Stimulated activated CD4-positive, alpha-beta T cell treated with anti-CD3 and anti-CD28 coated beads, Interleukin-4, amount 100 ng/mL, for 1 hour (primary cell): ENCODE results near the gene HP.
A peak's percentile ranks its signal among the peaks of the same experiment; 100 is the strongest.
"Not testable (repeated sequence)": the region's sequence is repeated elsewhere in the genome, so short reads cannot be mapped to it uniquely, and the experiment has no call there.

Experiments
- DNase-seq: peaks from one replicate; pipeline ENCODE4 v3.0.0-alpha.2; 2020

Gene HP, protein sequence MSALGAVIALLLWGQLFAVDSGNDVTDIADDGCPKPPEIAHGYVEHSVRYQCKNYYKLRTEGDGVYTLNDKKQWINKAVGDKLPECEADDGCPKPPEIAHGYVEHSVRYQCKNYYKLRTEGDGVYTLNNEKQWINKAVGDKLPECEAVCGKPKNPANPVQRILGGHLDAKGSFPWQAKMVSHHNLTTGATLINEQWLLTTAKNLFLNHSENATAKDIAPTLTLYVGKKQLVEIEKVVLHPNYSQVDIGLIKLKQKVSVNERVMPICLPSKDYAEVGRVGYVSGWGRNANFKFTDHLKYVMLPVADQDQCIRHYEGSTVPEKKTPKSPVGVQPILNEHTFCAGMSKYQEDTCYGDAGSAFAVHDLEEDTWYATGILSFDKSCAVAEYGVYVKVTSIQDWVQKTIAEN

DNA sequence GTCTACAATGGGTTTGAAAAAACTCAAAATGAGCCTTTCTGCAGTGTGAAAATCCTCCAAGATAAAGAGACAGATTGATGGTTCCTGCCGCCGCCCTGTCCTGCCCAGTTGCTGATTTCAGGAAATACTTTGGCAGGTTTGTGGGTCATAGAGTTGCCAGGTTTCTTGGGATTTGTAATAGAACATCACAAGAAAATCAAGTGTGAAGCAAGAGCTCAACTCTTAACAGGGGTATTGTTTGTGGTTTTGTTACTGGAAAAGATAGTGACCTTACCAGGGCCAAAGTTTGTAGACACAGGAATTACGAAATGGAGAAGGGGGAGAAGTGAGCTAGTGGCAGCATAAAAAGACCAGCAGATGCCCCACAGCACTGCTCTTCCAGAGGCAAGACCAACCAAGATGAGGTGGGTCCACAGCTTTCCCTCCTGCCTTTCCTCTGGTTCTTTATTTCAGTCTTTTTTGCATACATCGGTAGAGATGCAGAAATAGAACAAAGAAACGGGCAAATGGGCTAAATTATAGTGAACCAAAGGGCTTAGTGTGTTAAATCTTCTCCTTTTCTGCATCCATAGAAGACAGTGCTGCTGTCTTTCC lies at the start of gene HP:
HP (plus strand) TSS at position 252 of the 594 bp plus-strand sequence; CDS start at position 400, 148 bp downstream.
- not testable (repeated sequence) for DNase-seq

DNA sequence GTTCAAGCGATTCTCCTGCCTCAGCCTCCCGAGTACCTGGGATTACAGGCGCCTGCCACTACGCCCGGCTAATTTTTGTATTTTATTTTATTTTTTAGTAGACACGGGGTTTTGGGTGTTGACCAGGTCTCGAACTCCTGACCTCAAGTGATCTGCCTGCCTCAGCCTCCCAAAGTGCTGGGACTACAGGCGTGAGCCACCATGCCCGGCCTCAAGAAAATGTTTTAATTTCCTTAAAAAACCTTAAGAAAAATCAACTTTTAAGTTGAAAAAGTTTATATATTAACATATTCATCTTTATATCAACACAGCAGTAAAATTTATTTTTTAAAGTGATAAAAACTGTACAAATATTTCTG lies 46.3 kb upstream of the HP start:
- DNase-seq: not testable (repeated sequence)

DNA sequence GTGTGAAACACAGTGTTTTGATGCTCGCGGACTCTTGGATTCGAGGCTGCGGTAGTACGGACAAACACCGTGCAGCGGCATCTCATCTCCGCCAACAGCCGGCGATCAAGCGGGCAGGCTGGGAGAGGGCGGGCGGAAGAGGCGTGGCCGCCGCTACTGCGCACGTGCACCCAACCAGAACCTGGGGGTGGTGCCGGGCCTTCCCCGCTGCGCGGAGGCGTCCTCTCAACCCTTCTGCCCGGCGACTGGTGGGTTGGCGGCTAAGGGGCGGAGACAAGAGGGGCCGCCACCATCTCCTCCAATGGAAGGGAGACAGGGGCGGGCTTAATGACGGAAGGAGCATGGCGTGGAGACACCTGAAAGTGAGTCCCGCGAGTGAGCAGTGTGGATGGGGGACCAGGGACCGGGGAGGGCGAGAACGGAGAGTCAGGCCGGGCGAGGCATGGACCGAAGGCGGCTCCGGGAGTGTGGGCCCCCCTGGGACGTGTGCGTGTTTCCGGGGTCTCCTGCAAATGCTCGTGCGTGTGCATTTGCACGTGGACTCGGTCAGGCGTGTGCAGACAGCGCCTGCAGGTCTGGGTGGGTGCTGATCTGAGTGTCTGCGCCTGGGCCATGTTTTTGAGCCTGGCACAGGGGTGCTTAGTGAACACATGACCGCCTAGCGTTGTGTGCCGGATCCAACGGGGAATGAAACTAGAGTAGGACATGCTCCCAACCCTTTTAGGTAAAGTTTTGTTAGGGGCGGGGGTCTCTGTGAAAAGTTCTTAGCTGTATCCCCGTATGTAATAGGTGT lies 45.7 kb upstream of the HP start, which contains the start of gene DHODH:
DHODH (plus strand) TSS at position 321 of the 793 bp plus-strand sequence; CDS start at position 342, 21 bp downstream.
- peak; percentile 98 for DNase-seq

DNA sequence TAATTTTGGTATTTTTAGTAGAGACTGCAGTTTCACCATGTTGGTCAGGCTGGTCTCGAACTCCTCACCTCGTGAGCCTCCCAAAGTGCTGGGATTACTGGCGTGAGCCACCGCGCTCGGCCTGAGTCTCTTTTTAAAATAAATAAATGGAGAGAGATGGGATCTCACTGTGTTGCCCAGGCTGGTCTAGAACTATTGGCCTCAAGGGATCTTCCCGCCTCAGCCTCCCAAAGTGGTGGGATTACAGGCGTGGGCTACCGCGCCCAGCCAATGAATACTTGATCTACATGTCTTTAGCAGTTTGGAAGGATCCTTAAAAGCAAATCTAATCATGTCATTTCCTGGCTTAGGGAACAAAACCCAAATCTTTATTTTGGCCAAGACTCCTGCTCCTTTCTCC lies 44.5 kb upstream of the HP start:
- DNase-seq: no peak

GRCh38 chr16:72012607-72013006 lies 41.7 kb upstream of the HP start:
- no peak for DNase-seq

DNA sequence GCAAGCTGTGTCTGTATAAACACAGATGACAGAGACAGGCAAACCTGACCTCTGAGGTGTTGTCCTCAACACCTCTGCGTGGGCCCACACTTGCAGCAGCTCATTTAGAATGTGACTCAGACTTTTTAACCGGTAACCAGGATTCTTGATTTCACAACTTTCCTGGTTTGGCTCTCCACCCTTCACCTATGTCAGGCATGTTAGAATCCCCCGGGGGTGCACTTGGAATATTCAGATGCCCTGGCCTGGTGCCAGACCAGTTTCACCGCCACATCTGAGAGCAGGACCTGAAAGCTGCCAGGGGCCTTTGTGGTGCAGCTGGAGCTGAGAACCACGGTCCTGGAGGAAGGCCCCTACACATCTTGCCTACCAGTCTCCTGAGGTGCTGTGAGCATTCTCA lies 40.9 kb upstream of the HP start:
- no peak for DNase-seq

GRCh38 chr16:72013888-72014581 lies 40.3 kb upstream of the HP start:
- DNase-seq: no peak

DNA sequence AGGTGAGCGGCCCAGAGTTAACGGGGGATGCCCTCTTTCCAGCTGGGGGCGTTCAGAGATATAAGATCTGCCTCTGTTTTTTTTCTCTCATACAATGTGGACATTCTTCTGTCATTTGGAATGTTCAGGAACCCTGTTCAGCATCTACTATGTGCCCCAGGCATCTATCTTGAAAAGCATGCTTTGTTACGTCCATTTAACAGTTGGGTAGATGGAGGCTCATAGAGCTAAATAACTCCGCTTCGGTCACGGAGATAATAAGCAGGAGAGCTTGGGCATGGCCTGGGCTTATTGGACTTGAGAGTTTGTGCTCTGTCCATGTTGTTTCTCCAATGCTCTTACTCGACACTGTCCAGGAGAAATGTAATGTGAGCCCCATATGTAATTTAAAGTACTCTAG lies 39.6 kb upstream of the HP start:
- no peak for DNase-seq

DNA sequence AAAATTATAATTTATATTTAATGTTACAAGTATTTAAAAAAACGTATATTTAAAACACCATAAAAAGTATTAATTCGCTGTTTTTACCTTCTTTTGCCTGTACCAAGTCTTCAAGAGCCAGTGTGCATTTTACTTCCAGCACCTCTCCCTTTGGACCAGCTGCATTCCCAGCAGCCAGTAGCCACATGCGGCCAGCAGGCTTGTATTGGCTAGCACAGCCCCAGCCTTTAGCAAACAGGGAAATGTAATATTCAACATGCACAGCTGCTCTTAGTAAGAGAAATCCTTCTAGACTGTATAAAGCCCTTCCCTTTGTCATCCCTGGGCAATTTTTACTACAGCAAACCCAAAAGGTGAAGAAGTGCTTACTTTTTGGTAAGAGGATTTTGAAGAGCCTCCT lies 39.2 kb upstream of the HP start:
- no peak for DNase-seq

- no peak for DNase-seq
Observed at GRCh38 chr16:72018470-72018869, 35.8 kb upstream of the HP start.

DNA sequence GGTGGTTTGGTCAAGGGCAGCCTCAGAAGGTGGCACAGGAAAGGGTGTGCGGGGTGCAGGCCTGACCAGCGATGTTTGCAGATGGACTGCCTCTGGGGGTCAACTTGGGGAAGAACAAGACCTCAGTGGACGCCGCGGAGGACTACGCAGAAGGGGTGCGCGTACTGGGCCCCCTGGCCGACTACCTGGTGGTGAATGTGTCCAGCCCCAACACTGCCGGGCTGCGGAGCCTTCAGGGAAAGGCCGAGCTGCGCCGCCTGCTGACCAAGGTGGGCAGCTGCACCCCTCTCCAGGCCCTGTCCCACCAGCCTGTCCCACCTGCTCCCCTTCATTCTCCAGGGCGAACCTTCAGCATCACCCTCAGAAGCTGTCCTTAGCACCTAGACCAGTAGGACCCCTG lies 33.3 kb upstream of the HP start:
- no peak for DNase-seq

GRCh38 chr16:72022127-72022526 lies 32.2 kb upstream of the HP start:
- DNase-seq: no peak

DNA sequence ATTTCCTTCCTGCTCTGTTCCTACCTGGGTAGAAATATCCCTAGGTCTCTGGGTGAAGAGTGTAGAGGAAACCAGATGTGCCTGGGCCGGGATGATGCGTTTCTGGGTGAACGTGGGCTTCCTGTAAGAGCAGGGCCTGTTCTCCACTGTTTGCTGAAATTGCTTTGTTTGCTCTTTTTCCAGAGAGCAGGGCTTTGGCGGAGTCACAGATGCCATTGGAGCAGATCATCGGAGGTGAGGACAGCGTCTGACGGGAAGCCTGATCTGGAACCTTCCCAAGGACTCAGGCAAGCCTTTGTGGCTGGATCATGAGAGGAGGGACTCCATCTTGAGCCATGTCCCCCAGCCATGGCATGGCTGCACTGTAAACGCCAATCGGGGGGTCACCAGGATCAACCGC lies 30.3 kb upstream of the HP start:
- DNase-seq: no peak

DNA sequence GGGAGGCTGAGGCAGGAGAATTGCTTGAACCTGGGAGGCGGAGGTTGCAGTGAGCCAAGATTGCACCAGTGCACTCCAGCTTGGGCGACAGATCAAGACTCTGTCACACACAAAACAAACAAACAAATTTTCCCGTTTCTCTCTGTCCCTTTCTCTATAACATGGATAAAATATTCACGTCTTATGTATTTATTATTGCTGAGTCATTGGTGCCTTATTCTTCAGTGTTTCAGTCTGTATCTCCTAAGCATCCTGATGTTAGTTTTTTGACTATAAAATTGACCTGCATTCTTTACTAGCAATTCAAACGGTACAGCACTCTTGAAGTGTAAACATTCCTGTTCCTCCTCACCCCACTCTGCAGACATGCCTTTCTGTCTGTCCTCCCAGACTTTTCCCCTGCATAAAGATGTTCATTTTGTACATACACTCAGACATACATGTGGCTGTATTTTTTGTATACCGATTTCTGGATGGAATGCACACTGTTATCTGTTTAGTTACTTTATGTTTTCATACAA lies 29.4 kb upstream of the HP start:
- DNase-seq: no peak

DNA sequence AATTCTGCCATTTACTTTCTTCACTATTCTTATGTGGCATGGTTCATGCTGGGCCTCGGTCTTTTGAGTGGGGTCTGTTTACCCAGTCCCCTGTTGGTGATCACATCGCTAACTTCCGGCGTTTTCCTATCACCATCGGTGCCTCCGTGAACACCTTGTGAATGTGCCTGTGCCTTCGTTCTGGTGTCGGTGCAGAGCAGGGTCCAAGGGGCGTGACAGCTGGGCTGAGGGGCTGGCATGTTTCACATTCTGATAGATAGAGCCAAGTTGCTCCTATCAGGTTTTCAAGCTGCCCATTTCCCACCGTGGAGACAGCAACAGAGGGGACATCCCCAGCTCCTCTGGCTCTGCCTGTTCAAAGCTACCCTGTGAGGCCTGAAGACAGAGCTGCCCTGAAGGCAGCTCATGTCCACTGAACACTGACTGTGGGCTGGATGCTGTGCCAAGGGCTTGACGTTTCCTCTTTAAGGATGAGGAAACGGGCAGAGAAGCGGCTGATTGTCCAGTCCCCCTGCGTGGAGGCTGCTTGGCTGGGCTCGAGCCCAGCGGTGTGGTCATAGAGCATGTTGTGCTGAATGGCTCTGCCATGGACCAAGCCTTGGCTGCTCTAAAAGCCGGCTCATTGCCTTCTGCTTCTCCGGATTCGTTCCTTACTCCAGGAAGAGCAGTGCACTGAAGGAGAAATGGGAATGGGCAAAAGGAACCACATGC lies 28.7 kb upstream of the HP start:
- DNase-seq: no peak

DNA sequence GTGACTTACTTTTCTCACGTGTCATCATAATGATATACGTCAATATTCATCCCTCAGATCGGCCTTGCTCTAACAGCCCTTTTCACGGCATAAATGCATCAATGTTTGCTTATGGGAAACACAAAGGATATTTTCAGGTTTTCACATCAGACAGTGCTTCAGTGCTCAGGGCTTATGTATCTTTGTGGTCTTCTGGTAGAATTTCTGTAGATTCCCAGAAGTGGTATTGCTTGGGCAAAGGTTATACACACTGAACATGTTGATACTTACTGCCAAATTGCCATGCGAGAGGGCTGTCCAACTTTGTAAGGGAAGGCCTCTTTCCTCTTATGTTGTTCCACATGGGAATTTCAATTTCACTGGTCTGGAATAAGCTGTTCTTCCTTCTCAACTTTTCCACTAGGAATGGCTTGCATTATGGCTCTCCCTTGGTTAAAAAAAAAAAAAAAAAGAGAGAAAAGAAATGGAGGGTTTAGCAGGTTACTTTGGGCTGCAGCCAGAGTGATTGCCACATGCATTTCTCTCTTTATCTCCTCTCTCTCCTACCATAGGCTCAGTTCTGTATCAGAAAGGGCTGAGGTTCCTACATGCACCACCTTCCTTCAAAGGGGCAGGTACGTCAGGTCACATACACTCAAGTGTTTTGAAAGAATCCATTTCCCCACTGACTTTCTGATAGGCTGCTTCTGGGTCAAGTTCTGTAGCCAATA lies 26.5 kb upstream of the HP start:
- no peak for DNase-seq

GRCh38 chr16:72029567-72030271 lies 24.6 kb upstream of the HP start:
- no peak for DNase-seq

DNA sequence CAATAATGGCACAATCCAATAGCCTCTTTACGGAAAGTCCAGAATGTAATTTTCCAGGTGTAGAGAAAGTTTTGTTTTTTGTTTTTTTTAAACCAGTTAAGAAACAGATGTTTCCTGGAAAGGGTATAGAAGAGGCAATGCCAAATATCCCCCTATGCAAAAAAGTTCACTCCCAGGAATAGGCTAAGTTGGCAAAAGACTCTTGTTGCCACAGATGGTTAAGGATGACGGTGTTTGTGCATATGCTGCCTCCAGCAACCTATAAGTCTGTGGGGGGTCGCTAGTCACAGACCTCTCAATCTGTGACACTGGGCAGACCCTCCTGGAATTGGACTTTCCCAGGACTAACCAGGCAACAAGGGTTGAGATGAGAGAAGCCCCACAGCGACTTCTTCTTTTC lies 20.9 kb upstream of the HP start:
- DNase-seq: no peak

- no peak for DNase-seq
Observed at GRCh38 chr16:72036098-72036497, 18.2 kb upstream of the HP start.

- DNase-seq: no peak
Observed at GRCh38 chr16:72042157-72042660, 12.1 kb upstream of the HP start.

GRCh38 chr16:72043058-72043457 lies 11.2 kb upstream of the HP start:
- no peak for DNase-seq
